DOHH2 (cell line): Measurements from ENCODE around the gene STK4.

ENCODE experiments used
- CTCF ChIP-seq: fragments of 200-600 bp; sonication (generic); IDR thresholded peaks from one replicate; pipeline ENCODE4 v1.5.1; 2014; ENCODE audit warnings: antibody characterized with exemption, mild to moderate bottlenecking, low read depth, low read length; ENCODE audit not compliant: poor library complexity, severe bottlenecking
- EZH2phosphoT487 ChIP-seq: fragments of 200-600 bp; sonication (generic); IDR thresholded peaks from 2 replicates; pipeline ENCODE4 v1.6.1; 2017; ENCODE audit warnings: borderline replicate concordance, mild to moderate bottlenecking, antibody characterized with exemption, low read length, moderate library complexity, mixed read lengths

- TF ChIP-seq CTCF (no peak), EZH2phosphoT487 (no peak)
Observed at GRCh38 chr20:45044601-45045000, 78.3 kb downstream of the STK4 start.
